H1 (cell line): Measurements from ENCODE around the gene TNC. TPM values are rescaled to one million over a fixed set of nuclear protein-coding genes. Genes with fewer than 3 reads are reported as not detected.

Experiments used
- CTCF ChIA-PET: fragments of 300-600 bp; sonication (Branson Sonifier 250); formaldehyde crosslinking; loops from one replicate; lab custom pipeline; 2021; ENCODE audit not compliant: partially characterized antibody; lab: Charles Lee
- POLR2A ChIA-PET: fragments of 300-600 bp; sonication (Branson Sonifier 250); formaldehyde crosslinking; loops from one replicate; lab custom pipeline; 2021; ENCODE audit warnings: inconsistent platforms; ENCODE audit not compliant: partially characterized antibody; lab: Charles Lee
- DNase-seq, 2 experiments: peaks; one replicate each; pipeline versions ENCODE4 v3.0.0 to v3.0.0-alpha.2; 2010 to 2022; ENCODE audit warnings: low spot score in 2 of 2, low read depth in 1 of 2, mixed read lengths in 1 of 2
- FAIRE-seq: peaks from 2 replicates; lab custom pipeline; 2011; peaks lifted over from hg19 to GRCh38; lab: Jason Lieb, UNC
- H2AFZ ChIP-seq: 2 replicates; pipeline ENCODE4 v1.8.1; 2012; ENCODE audit warnings: low read length, inconsistent platforms
- H2AK5ac ChIP-seq: 2 replicates; pipeline ENCODE4 v1.6.1; 2013; ENCODE audit warnings: low read depth, low read length
- H2BK120ac ChIP-seq: replicated peaks from 2 replicates; pipeline ENCODE3; 2013; ENCODE audit warnings: low read depth, low read length, inconsistent platforms
- H2BK12ac ChIP-seq: 2 replicates; pipeline ENCODE4 v1.6.1; 2013; ENCODE audit warnings: low read depth, low read length
- H2BK15ac ChIP-seq: 2 replicates; pipeline ENCODE4 v1.6.1; 2013; ENCODE audit warnings: low read length
- H2BK20ac ChIP-seq: 2 replicates; pipeline ENCODE4 v1.6.1; 2013; ENCODE audit warnings: low read length
- H2BK5ac ChIP-seq: 2 replicates; pipeline ENCODE4 v1.6.1; 2013; ENCODE audit warnings: low read depth, low read length
- H3K14ac ChIP-seq: 2 replicates; pipeline ENCODE4 v1.6.1; 2013; ENCODE audit warnings: inconsistent platforms; ENCODE audit not compliant: insufficient read length
- H3K18ac ChIP-seq: 2 replicates; pipeline ENCODE4 v1.6.1; 2013; ENCODE audit warnings: low read length; ENCODE audit errors: extremely low read depth
- H3K23ac ChIP-seq: 2 replicates; pipeline ENCODE4 v1.6.1; 2013; ENCODE audit warnings: inconsistent platforms; ENCODE audit not compliant: insufficient read length
- H3K23me2 ChIP-seq: 2 replicates; pipeline ENCODE4 v1.6.1; 2013; ENCODE audit warnings: low read depth, low read length
- H3K27ac ChIP-seq: 2 replicates; pipeline ENCODE4 v1.6.1; 2011; ENCODE audit warnings: low read depth, low read length, inconsistent platforms
- H3K27me3 ChIP-seq, 4 experiments: replicated peaks in 1 of 4; 1 replicate in 1 of 4; 2 replicates in 3 of 4; pipeline versions ENCODE4 v1.6.1 to v1.8.1; 2011 to 2013; ENCODE audit warnings: low read length in 3 of 4, mild to moderate bottlenecking in 3 of 4, inconsistent platforms in 2 of 4, mixed read lengths in 2 of 4, moderate library complexity in 1 of 4; ENCODE audit not compliant: control insufficient read depth in 3 of 4, insufficient read depth in 3 of 4; ENCODE audit errors: extremely low read depth in 1 of 4
- H3K36me3 ChIP-seq, 4 experiments: 2 replicates each; pipeline versions ENCODE4 v1.6.1 to v1.8.1; 2011 to 2013; ENCODE audit warnings: mild to moderate bottlenecking in 4 of 4, low read length in 3 of 4, moderate library complexity in 2 of 4, control low read depth in 1 of 4, inconsistent platforms in 1 of 4; ENCODE audit not compliant: insufficient read depth in 4 of 4, control insufficient read depth in 2 of 4
- H3K4ac ChIP-seq: replicated peaks from 2 replicates; pipeline ENCODE3; 2013; ENCODE audit warnings: low read length, low read depth, mixed read lengths, inconsistent platforms; ENCODE audit not compliant: insufficient read length
- H3K4me1 ChIP-seq, 4 experiments: replicated peaks in 1 of 4; 1 replicate in 1 of 4; 2 replicates in 3 of 4; pipeline versions ENCODE4 v1.6.1 to v1.8.1; 2011 to 2013; ENCODE audit warnings: low read length in 3 of 4, inconsistent platforms in 2 of 4, mixed read lengths in 1 of 4; ENCODE audit not compliant: insufficient read depth in 4 of 4, control insufficient read depth in 3 of 4
- H3K4me2 ChIP-seq, 2 experiments: 2 replicates each; pipeline versions ENCODE4 v1.6.1 to v1.8.1; 2011 to 2013; ENCODE audit warnings: low read depth in 2 of 2, low read length in 2 of 2, control low read depth in 1 of 2, inconsistent platforms in 1 of 2, mild to moderate bottlenecking in 1 of 2; ENCODE audit not compliant: insufficient read depth in 1 of 2
- H3K4me3 ChIP-seq, 4 experiments: fragments of 200-600, 300-600 bp in 1 of 4; sonication (generic), shearing (Covaris generic), sonication (Bioruptor Twin) in 1 of 4; 2 replicates each; pipeline versions ENCODE4 v1.5.1 to v1.8.1; 2011 to 2016; ENCODE audit warnings: low read length in 4 of 4, low read depth in 3 of 4, control low read depth in 2 of 4, inconsistent platforms in 2 of 4, mild to moderate bottlenecking in 2 of 4, mixed read lengths in 1 of 4, moderate library complexity in 1 of 4; ENCODE audit not compliant: insufficient read depth in 2 of 4; ENCODE audit errors: extremely low read depth in 1 of 4
- H3K56ac ChIP-seq: replicated peaks from 2 replicates; pipeline ENCODE3; 2013; ENCODE audit warnings: low read depth, mild to moderate bottlenecking, mixed read lengths, low read length, inconsistent platforms; ENCODE audit not compliant: insufficient read length
- H3K79me1 ChIP-seq: 2 replicates; pipeline ENCODE4 v1.6.1; 2013; ENCODE audit warnings: low read depth, low read length, control low read depth
- H3K79me2 ChIP-seq, 2 experiments: 2 replicates each; pipeline versions ENCODE4 v1.6.1 to v1.8.1; 2012 to 2013; ENCODE audit warnings: low read length in 2 of 2, mild to moderate bottlenecking in 2 of 2, inconsistent platforms in 1 of 2; ENCODE audit not compliant: insufficient read depth in 2 of 2, control insufficient read depth in 1 of 2
- H3K9ac ChIP-seq, 4 experiments: replicated peaks in 1 of 4; 1 replicate in 1 of 4; 2 replicates in 3 of 4; pipeline versions ENCODE4 v1.6.1 to v1.8.1; 2011 to 2013; ENCODE audit warnings: low read depth in 3 of 4, low read length in 3 of 4, control low read depth in 2 of 4, mild to moderate bottlenecking in 2 of 4, moderate library complexity in 2 of 4, inconsistent platforms in 1 of 4; ENCODE audit errors: extremely low read depth in 1 of 4
- H3K9me3 ChIP-seq, 2 experiments: 2 replicates each; pipeline versions ENCODE4 v1.6.1 to v1.8.1; 2012 to 2013; ENCODE audit warnings: mild to moderate bottlenecking in 2 of 2, moderate library complexity in 2 of 2, control low read depth in 1 of 2, inconsistent platforms in 1 of 2, low read depth in 1 of 2, low read length in 1 of 2, mixed read lengths in 1 of 2; ENCODE audit not compliant: insufficient read depth in 2 of 2
- H4K20me1 ChIP-seq, 2 experiments: replicated peaks in 1 of 2; 2 replicates each; pipeline versions ENCODE3 to v1.8.1; 2011 to 2013; ENCODE audit warnings: inconsistent platforms in 2 of 2, low read length in 2 of 2, mild to moderate bottlenecking in 1 of 2; ENCODE audit not compliant: insufficient read depth in 2 of 2, control insufficient read depth in 1 of 2
- H4K5ac ChIP-seq: 2 replicates; pipeline ENCODE4 v1.6.1; 2013; ENCODE audit warnings: low read length, low read depth, mixed read lengths, inconsistent platforms; ENCODE audit not compliant: insufficient read length
- H4K8ac ChIP-seq: 2 replicates; pipeline ENCODE4 v1.8.0; 2013; ENCODE audit warnings: mild to moderate bottlenecking, moderate library complexity, low read length, inconsistent platforms; ENCODE audit not compliant: insufficient read depth; ENCODE audit errors: extremely low read depth
- H4K91ac ChIP-seq: replicated peaks from 2 replicates; pipeline ENCODE3; 2013; ENCODE audit warnings: low read length, mixed read lengths, inconsistent platforms; ENCODE audit not compliant: insufficient read length
- CEBPB ChIP-seq: IDR thresholded peaks from 2 replicates; pipeline ENCODE4 v1.6.1; 2012; ENCODE audit warnings: low read depth, low read length
- CHD1 ChIP-seq: IDR thresholded peaks from 2 replicates; pipeline ENCODE4 v1.6.1; 2012; ENCODE audit warnings: low read depth, low read length, improper control_type of control experiment
- CHD2 ChIP-seq: IDR thresholded peaks from 2 replicates; pipeline ENCODE4 v1.6.1; 2012; ENCODE audit warnings: low read length, improper control_type of control experiment
- CTBP2 ChIP-seq: IDR thresholded peaks from 2 replicates; pipeline ENCODE4 v1.7.0; 2011; ENCODE audit warnings: borderline replicate concordance, mild to moderate bottlenecking, moderate library complexity, mixed read lengths, low read length; ENCODE audit not compliant: insufficient read depth, insufficient read length
- KDM1A ChIP-seq: fragments of 200-600, 300-600 bp; sonication (generic); IDR thresholded peaks from 2 replicates; pipeline ENCODE4 v1.7.1; 2016; ENCODE audit warnings: mild to moderate bottlenecking, low read length, borderline replicate concordance
- MAFK ChIP-seq: IDR thresholded peaks from 2 replicates; pipeline ENCODE4 v1.6.1; 2012; ENCODE audit warnings: low read depth, mild to moderate bottlenecking, improper control_type of control experiment, low read length
- POLR2A ChIP-seq, 2 experiments: IDR thresholded peaks; 1 replicate in 1 of 2; 2 replicates in 1 of 2; pipeline ENCODE4 v1.6.1; 2011; ENCODE audit warnings: low read depth in 2 of 2, low read length in 2 of 2, mild to moderate bottlenecking in 2 of 2; ENCODE audit errors: control extremely low read depth in 1 of 2
- SIX5 ChIP-seq: IDR thresholded peaks from 2 replicates; pipeline ENCODE4 v1.6.1; 2011; ENCODE audit warnings: mild to moderate bottlenecking, low read depth, low read length
- TAF1 ChIP-seq: IDR thresholded peaks from 2 replicates; pipeline ENCODE4 v1.6.1; 2011; ENCODE audit warnings: mild to moderate bottlenecking, low read depth, low read length
- TBP ChIP-seq: IDR thresholded peaks from 2 replicates; pipeline ENCODE4 v1.6.1; 2011; ENCODE audit warnings: low read depth, low read length, improper control_type of control experiment
- WGBS, 2 experiments: shearing (Covaris generic) in 1 of 2; methylation state at CpG; one replicate each; pipeline versions ENCODE4 v1.1.6 to v1.1.7; 2013 to 2015; ENCODE audit warnings: low lambda C conversion rate in 2 of 2, mixed read lengths in 2 of 2, inconsistent platforms in 1 of 2, low coverage in 1 of 2, missing lambda C conversion rate in 1 of 2; ENCODE audit not compliant: insufficient replicate concordance in 2 of 2, insufficient coverage in 1 of 2, insufficient read length in 1 of 2; ENCODE audit errors: extremely low coverage in 1 of 2, missing lambda C conversion rate in 1 of 2; 5-methylcytosine and 5-hydroxymethylcytosine counted together
- polyA plus RNA-seq, 7 experiments: library from polyadenylated mRNA; depleted of rRNA in 3 of 7; stranded (reverse) in 5 of 7; unstranded in 2 of 7; fragments of >200 nt in 5 of 7; fragments of 200-250 nt in 2 of 7; gene quantifications; 1 replicate in 5 of 7; 2 replicates in 1 of 7; 4 replicates in 1 of 7; pipeline versions ENCODE4 v1.2.1 to v1.2.3, GENCODE V29; 2011 to 2013; ENCODE audit warnings: missing spikeins in 2 of 7, mixed read lengths in 2 of 7
- total RNA-seq: library from RNA; stranded (reverse); fragmentation: NEBNext Ultra II Directional; extraction: Animal tissue kit (Norgen Biotek cat#: 25700); gene quantifications from 2 replicates; pipeline ENCODE4 v1.2.1, GENCODE V29; 2021

The TNC gene
- total and polyA plus RNA-seq, 2 of the 8 experiments (the other 6 are each of a cell fraction or from before 2014, with no cell fraction given) = 6.2 to 11.4 TPM

GRCh38 chr9:115144706-115145105 is 26.7 kb upstream of the TNC start:
- Histone ChIP-seq H4K91ac (no peak overlapping the region), H3K9ac (no peak overlapping the region), H3K79me1 (no peaks in the 10 kb centered on the region), H2BK15ac (0 out of 2 replicates have a peak overlapping the region, but pooled peaks have one; percentile 24), H3K27me3 (no peaks in the 10 kb centered on the region), H3K23ac (no peak overlapping the region), H3K36me3 (no peaks in the 10 kb centered on the region), H4K5ac (no peak overlapping the region), H4K20me1 (no peaks in the 10 kb centered on the region), H3K27ac (no peak overlapping the region), H2BK120ac (no peak overlapping the region), H3K4me3 (no peak overlapping the region), H2BK12ac (0 out of 2 replicates have a peak overlapping the region, but pooled peaks have one; percentile 35), H2AK5ac (no peak overlapping the region), H4K8ac (no peak overlapping the region), H3K9me3 (no peaks in the 10 kb centered on the region), H3K56ac (no peak overlapping the region), H3K4ac (no peak overlapping the region), H3K4me2 (no peak overlapping the region), H3K4me1 (no peaks in the 10 kb centered on the region), H3K79me2 (no peaks in the 10 kb centered on the region), H3K14ac (no peak overlapping the region), H2BK20ac (no peak overlapping the region), H3K18ac (no peak overlapping the region), H2BK5ac (no peak overlapping the region), H2AFZ (no peak overlapping the region), H3K23me2 (no peaks in the 10 kb centered on the region)
- ChIA-PET POLR2A (no interaction called here), CTCF (interaction anchor here (0.7 kb wide), 1 partner anchor 232 kb away, joined by 3 read pairs; no protein-coding TSS in a partner anchor)
- FAIRE-seq (no peak), DNase-seq (no peak)
- 92% methylated on average over 2 of the region's 2 CpGs; no CpG with 5 or more reads in 1 of the 2 experiments for WGBS, 2 experiments
- no peak for TF ChIP-seq CEBPB
- no peak for TF ChIP-seq CHD2
- TF ChIP-seq TAF1 = no peak
- TF ChIP-seq KDM1A = no peak
- TF ChIP-seq MAFK = no peak
- TF ChIP-seq SIX5 = no peak
- TF ChIP-seq CHD1 = no peak
- no peak for TF ChIP-seq TBP
- no peak for TF ChIP-seq CTBP2
- no peak for TF ChIP-seq POLR2A (IDR thresholded peaks at IDR 0.05; ENCODE audit: control extremely low read depth in 1 of 2, low read depth in 2 of 2, low read length in 2 of 2)
